ENCODE results near the gene DCC. TPM values are rescaled to one million over a fixed set of nuclear protein-coding genes. Genes with fewer than 3 reads are reported as not detected.

DCC gene
- total RNA-seq, 1 experiment from 2014 or later, result not detected

GRCh38 chr18:52945552-52945951 lies 605.6 kb downstream of the DCC start (continued):
- no peak for TF ChIP-seq ELF1 (IDR thresholded peaks at IDR 0.05; ENCODE audit: borderline replicate concordance, low read depth)
- TF ChIP-seq SIN3A (IDR thresholded peaks at IDR 0.05; ENCODE audit: low read depth), result no peak
- TF ChIP-seq TCF7L2 (IDR thresholded peaks at IDR 0.05; ENCODE audit: borderline replicate concordance, extremely low read depth, insufficient read depth, insufficient read length), result no peak
- TF ChIP-seq ATF3 (IDR thresholded peaks at IDR 0.05), result no peak
- TF ChIP-seq CEBPB (IDR thresholded peaks at IDR 0.05; ENCODE audit: low read depth), result no peak

GRCh38 chr18:52948868-52949444 lies 609.0 kb downstream of the DCC start:
- no peak for ATAC-seq

More at GRCh38 chr18:52948868-52949444, 609.0 kb downstream of the DCC start:
- H3K36me3 ChIP-seq (ENCODE audit: control insufficient read depth in 1 of 2, insufficient read depth in 2 of 2, low read length in 2 of 2), result no peaks in the 10 kb centered on the region
- H3K27ac ChIP-seq (ENCODE audit: low read depth, low read length), result no peak overlapping the region
- H3K4me3 ChIP-seq (replicated peaks in 1 of 2; ENCODE audit: low read depth in 1 of 2, low read length in 2 of 2), result no peak overlapping the region
- POLR2A ChIA-PET, result no interaction called here
- no peaks in the 10 kb centered on the region for H3K27me3 ChIP-seq (ENCODE audit: insufficient read depth, low read length)
- H3K9ac ChIP-seq (ENCODE audit: low read length), result no peak overlapping the region
- no peaks in the 10 kb centered on the region for H3K79me2 ChIP-seq (ENCODE audit: insufficient read depth, low read length)
- H3K9me2 ChIP-seq (ENCODE audit: insufficient read depth), result no peaks in the 10 kb centered on the region
- H3K4me2 ChIP-seq (ENCODE audit: low read length), result no peak overlapping the region
- no peak for DNase-seq (ENCODE audit: low read depth, low spot score)
- RAD21 ChIA-PET (ENCODE audit: low non-redundant PET in 1 of 2, low total read pairs in 2 of 2, uncharacterized antibody in 2 of 2, unreplicated experiment in 2 of 2), result no interaction called here
- no peaks in the 10 kb centered on the region for H4K20me1 ChIP-seq (ENCODE audit: insufficient read depth)
- TF ChIP-seq YY1 (IDR thresholded peaks at IDR 0.05; ENCODE audit: extremely low read depth, insufficient replicate concordance, low read depth, low read length) (no peak), MAX (IDR thresholded peaks at IDR 0.05) (no peak), ZNF274 (IDR thresholded peaks at IDR 0.05; ENCODE audit: low read depth, low read length) (no peak), ELF1 (IDR thresholded peaks at IDR 0.05; ENCODE audit: borderline replicate concordance, low read depth) (no peak), TCF7L2 (IDR thresholded peaks at IDR 0.05; ENCODE audit: borderline replicate concordance, extremely low read depth, insufficient read depth, insufficient read length) (no peak), RAD21 (IDR thresholded peaks at IDR 0.05; ENCODE audit: low read depth) (no peak), CEBPB (IDR thresholded peaks at IDR 0.05; ENCODE audit: low read depth) (no peak), SRF (IDR thresholded peaks at IDR 0.05; ENCODE audit: low read depth) (no peak), EZH2 (IDR thresholded peaks at IDR 0.05) (no peak), ATF3 (IDR thresholded peaks at IDR 0.05) (no peak), SP1 (IDR thresholded peaks at IDR 0.05; ENCODE audit: low read depth) (no peak), EZH2phosphoT487 (IDR thresholded peaks at IDR 0.05; ENCODE audit: borderline replicate concordance) (no peak), FOSL1 (IDR thresholded peaks at IDR 0.05; ENCODE audit: low read depth) (no peak), CBX3 (IDR thresholded peaks at IDR 0.05; ENCODE audit: low read depth) (no peak), EGR1 (IDR thresholded peaks at IDR 0.05; ENCODE audit: low read depth) (no peak), JUND (IDR thresholded peaks at IDR 0.05) (no peak), POLR2AphosphoS5 (IDR thresholded peaks at IDR 0.05; ENCODE audit: low read depth, low read length) (no peak), ZFX (IDR thresholded peaks at IDR 0.05) (no peak), REST (IDR thresholded peaks at IDR 0.05; ENCODE audit: low read depth) (no peak)
- BruUV-seq (replicated peaks), result no TSS peak
- H2AFZ ChIP-seq (ENCODE audit: low read depth, low read length, poor library complexity, severe bottlenecking), result no peak overlapping the region
- H3K4me1 ChIP-seq (ENCODE audit: control insufficient read depth in 1 of 2, insufficient read depth in 2 of 2, low read length in 2 of 2), result no peaks in the 10 kb centered on the region
- peaks cover 26% of the 10 kb centered on the region in 2 experiments; a peak in 2 of 4 replicates for H3K9me3 ChIP-seq (ENCODE audit: control insufficient read depth in 1 of 2, insufficient read depth in 1 of 2, low read depth in 1 of 2, low read length in 2 of 2)
- CTCF ChIA-PET, result no interaction called here
- intact Hi-C loops (cut with micrococcal nuclease), result no loop called here

Data from HCT116 (cell line).